ENCODE results near the gene ZC3H14.

Gene ZC3H14

DNA sequence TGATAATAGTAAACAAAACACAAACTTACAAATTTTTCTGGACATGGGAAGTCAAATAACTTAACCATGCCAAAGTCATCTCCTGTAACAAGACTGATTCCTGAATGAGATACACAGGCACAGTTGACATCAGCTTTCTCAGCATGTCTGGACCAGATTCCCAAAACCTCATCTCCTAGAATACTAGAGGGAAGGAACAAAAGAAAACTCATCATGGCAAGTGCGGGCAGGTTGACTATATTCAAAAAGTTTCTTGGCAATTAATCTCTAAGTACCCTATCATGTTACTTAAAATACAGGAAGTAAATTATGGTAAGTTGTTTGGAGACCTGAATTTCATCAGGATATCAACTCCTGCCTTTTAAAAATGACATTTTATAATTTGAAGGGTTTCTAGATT lies 53.9 kb downstream of the ZC3H14 start:
- Histone ChIP-seq H3K4me1 (ENCODE audit: control insufficient read depth in 1 of 2, insufficient read depth in 2 of 2, low read length in 2 of 2) (peaks cover 0 to 9% of the 10 kb centered on the region in 2 donors), H3K27me3 (ENCODE audit: control insufficient read depth in 1 of 2, insufficient read depth in 2 of 2, low read length in 2 of 2) (no peaks in the 10 kb centered on the region), H3K9me3 (ENCODE audit: control insufficient read depth in 1 of 2, low read length in 2 of 2) (no peaks in the 10 kb centered on the region), H3K9ac (ENCODE audit: low read depth in 1 of 2, low read length in 2 of 2) (no peak overlapping the region), H3K36me3 (ENCODE audit: control insufficient read depth in 1 of 2, insufficient read depth in 2 of 2, low read length in 2 of 2) (peaks cover 11 to 16% of the 10 kb centered on the region in 2 donors), H3K27ac (ENCODE audit: low read depth, low read length) (no peak overlapping the region), H3K4me3 (ENCODE audit: low read depth in 1 of 2, low read length in 2 of 2) (no peak overlapping the region)

DNA sequence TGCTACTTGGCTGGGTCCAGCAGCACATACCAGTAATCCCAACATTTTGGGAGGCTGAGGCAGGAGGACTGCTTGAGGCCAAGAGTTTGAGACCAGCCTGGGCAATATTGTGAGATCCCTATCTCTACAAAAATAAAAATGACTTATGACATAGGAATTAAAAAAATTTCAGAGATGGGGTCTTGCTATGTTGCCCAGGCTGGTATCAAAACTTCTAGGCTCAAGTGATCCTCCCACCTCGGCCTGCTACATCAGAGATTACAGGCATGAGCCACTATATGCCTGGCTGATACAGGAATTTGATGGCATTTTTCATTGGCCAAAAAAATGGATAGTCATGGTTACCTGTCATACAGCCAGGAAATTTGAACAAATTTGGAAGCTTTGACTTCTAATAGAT lies 54.6 kb downstream of the ZC3H14 start:
- no peaks in the 10 kb centered on the region for H3K27me3 ChIP-seq (ENCODE audit: control insufficient read depth in 1 of 2, insufficient read depth in 2 of 2, low read length in 2 of 2)
- H3K9ac ChIP-seq (ENCODE audit: low read depth in 1 of 2, low read length in 2 of 2) = no peak overlapping the region
- H3K36me3 ChIP-seq (ENCODE audit: control insufficient read depth in 1 of 2, insufficient read depth in 2 of 2, low read length in 2 of 2) = peaks cover 5 to 11% of the 10 kb centered on the region in 2 donors
- H3K27ac ChIP-seq (ENCODE audit: low read depth, low read length) = no peak overlapping the region
- peaks cover 0 to 9% of the 10 kb centered on the region in 2 donors for H3K4me1 ChIP-seq (ENCODE audit: control insufficient read depth in 1 of 2, insufficient read depth in 2 of 2, low read length in 2 of 2)
- no peak overlapping the region for H3K4me3 ChIP-seq (ENCODE audit: low read depth in 1 of 2, low read length in 2 of 2)
- no peaks in the 10 kb centered on the region for H3K9me3 ChIP-seq (ENCODE audit: control insufficient read depth in 1 of 2, low read length in 2 of 2)

DNA sequence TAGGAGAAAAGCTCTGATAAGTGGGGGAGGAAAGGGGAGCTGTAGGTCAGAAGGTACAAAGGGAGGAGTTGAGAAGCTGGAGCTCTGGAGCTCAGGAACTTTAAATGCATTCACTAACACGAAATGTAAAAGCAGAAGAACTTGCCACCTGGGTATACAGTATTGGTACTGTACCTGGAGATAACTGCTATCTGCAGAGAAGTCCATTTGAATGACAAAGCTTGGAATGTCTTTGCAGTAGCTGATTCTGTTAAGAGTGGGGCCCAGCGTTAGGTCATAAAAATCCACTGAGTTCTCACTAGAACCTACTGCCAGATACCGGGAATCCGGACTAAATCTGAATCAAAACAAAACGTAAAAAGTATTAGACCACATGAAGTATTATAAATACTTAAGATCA lies 55.6 kb downstream of the ZC3H14 start:
- H3K4me1 ChIP-seq (ENCODE audit: control insufficient read depth in 1 of 2, insufficient read depth in 2 of 2, low read length in 2 of 2) = peaks cover 0 to 6% of the 10 kb centered on the region in 2 donors
- no peaks in the 10 kb centered on the region for H3K27me3 ChIP-seq (ENCODE audit: control insufficient read depth in 1 of 2, insufficient read depth in 2 of 2, low read length in 2 of 2)
- H3K9ac ChIP-seq (ENCODE audit: low read depth in 1 of 2, low read length in 2 of 2) = no peak overlapping the region
- H3K9me3 ChIP-seq (ENCODE audit: control insufficient read depth in 1 of 2, low read length in 2 of 2) = no peaks in the 10 kb centered on the region
- H3K36me3 ChIP-seq (ENCODE audit: control insufficient read depth in 1 of 2, insufficient read depth in 2 of 2, low read length in 2 of 2) = peaks cover 4 to 5% of the 10 kb centered on the region in 2 donors
- no peak overlapping the region for H3K4me3 ChIP-seq (ENCODE audit: low read depth in 1 of 2, low read length in 2 of 2)
- H3K27ac ChIP-seq (ENCODE audit: low read depth, low read length) = no peak overlapping the region

DNA sequence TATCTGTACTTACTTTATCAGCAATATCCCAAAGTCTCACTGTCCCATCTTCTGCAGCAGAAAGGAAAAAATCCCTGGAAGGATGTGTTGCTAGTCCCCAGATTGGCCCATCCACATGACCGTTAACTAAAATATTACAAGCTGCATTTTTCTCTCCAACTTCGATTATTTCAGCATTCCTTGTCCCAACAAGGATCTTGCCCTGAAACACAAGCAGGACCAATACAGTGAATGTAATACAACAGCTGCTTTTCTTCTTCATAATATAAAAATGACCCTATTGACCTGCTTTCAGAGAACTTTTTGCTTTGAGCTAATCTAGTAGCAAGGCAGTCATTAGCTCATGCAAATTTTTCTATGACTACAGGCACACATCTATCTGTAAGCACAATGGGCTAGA lies 58.3 kb downstream of the ZC3H14 start:
- H3K4me1 ChIP-seq (ENCODE audit: control insufficient read depth in 1 of 2, insufficient read depth in 2 of 2, low read length in 2 of 2) = no peaks in the 10 kb centered on the region
- no peaks in the 10 kb centered on the region for H3K9me3 ChIP-seq (ENCODE audit: control insufficient read depth in 1 of 2, low read length in 2 of 2)
- H3K4me3 ChIP-seq (ENCODE audit: low read depth in 1 of 2, low read length in 2 of 2) = no peak overlapping the region
- no peak overlapping the region for H3K27ac ChIP-seq (ENCODE audit: low read depth, low read length)
- no peak overlapping the region for H3K9ac ChIP-seq (ENCODE audit: low read depth in 1 of 2, low read length in 2 of 2)
- H3K27me3 ChIP-seq (ENCODE audit: control insufficient read depth in 1 of 2, insufficient read depth in 2 of 2, low read length in 2 of 2) = no peaks in the 10 kb centered on the region
- peaks cover 0 to 5% of the 10 kb centered on the region in 2 donors for H3K36me3 ChIP-seq (ENCODE audit: control insufficient read depth in 1 of 2, insufficient read depth in 2 of 2, low read length in 2 of 2)

DNA sequence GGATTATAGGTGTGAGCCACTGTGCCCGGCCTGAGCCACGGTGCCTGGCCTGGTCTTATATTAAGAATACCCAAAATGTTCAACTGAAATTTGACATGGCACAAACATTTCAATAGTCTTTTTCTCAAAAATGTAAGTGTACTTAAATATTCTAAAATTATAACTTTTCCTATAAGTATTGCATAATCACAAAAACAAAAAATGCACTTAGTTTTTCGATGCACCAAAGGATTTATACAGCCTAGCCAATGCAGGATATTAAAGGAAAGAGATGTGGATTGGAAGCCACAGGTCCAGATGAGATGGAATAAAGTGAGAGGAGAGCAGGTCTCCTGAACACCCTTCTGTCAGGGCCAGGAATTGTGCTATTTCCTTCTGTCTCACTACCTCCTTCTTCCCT lies 62.8 kb downstream of the ZC3H14 start:
- Histone ChIP-seq H3K4me3 (ENCODE audit: low read depth in 1 of 2, low read length in 2 of 2) (no peak overlapping the region), H3K27me3 (ENCODE audit: control insufficient read depth in 1 of 2, insufficient read depth in 2 of 2, low read length in 2 of 2) (no peaks in the 10 kb centered on the region), H3K4me1 (ENCODE audit: control insufficient read depth in 1 of 2, insufficient read depth in 2 of 2, low read length in 2 of 2) (no peaks in the 10 kb centered on the region), H3K9me3 (ENCODE audit: control insufficient read depth in 1 of 2, low read length in 2 of 2) (no peaks in the 10 kb centered on the region), H3K36me3 (ENCODE audit: control insufficient read depth in 1 of 2, insufficient read depth in 2 of 2, low read length in 2 of 2) (no peaks in the 10 kb centered on the region), H3K9ac (ENCODE audit: low read depth in 1 of 2, low read length in 2 of 2) (no peak overlapping the region), H3K27ac (ENCODE audit: low read depth, low read length) (no peak overlapping the region)

DNA sequence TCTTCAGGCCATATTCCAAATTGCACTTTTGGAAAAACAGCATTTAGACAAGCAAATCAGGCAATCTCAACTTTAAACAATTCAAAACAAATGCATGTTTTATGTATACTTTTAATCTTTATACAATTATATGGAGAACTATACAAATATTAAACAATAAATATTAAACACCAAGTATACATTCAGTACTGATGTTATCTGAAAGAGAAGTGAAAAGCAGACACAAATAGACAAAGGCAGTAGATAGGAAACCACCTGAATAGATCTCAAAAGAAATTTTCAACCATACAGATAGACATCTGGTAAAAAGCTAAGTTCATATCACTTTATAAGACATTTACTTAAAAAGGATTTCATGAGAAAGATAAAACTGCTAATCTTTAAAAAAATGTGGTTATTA lies 65.2 kb downstream of the ZC3H14 start:
- Histone ChIP-seq H3K9me3 (ENCODE audit: control insufficient read depth in 1 of 2, low read length in 2 of 2) (no peaks in the 10 kb centered on the region), H3K4me1 (ENCODE audit: control insufficient read depth in 1 of 2, insufficient read depth in 2 of 2, low read length in 2 of 2) (no peaks in the 10 kb centered on the region), H3K4me3 (ENCODE audit: low read depth in 1 of 2, low read length in 2 of 2) (no peak overlapping the region), H3K9ac (ENCODE audit: low read depth in 1 of 2, low read length in 2 of 2) (no peak overlapping the region), H3K27ac (ENCODE audit: low read depth, low read length) (no peak overlapping the region), H3K36me3 (ENCODE audit: control insufficient read depth in 1 of 2, insufficient read depth in 2 of 2, low read length in 2 of 2) (no peaks in the 10 kb centered on the region), H3K27me3 (ENCODE audit: control insufficient read depth in 1 of 2, insufficient read depth in 2 of 2, low read length in 2 of 2) (no peaks in the 10 kb centered on the region)

DNA sequence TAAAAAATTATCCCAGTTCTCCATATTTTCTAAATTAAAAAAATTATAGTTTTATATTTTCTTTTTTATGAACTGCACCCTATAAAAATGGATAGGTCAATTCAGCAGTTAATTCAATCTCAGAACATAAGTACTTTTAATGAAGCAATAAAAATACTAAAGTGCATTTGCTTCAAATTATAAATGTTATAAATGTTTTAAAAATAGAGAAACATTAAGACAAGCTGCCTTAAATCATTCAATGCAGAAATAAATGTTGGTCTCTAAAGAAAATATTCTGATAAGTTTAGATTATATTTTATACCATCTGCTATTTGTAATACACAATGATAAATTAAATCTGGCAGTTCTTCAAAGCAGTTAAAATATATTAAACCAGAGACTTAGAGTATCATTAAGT lies 65.6 kb downstream of the ZC3H14 start:
- Histone ChIP-seq H3K9me3 (ENCODE audit: control insufficient read depth in 1 of 2, low read length in 2 of 2) (no peaks in the 10 kb centered on the region), H3K27me3 (ENCODE audit: control insufficient read depth in 1 of 2, insufficient read depth in 2 of 2, low read length in 2 of 2) (no peaks in the 10 kb centered on the region), H3K9ac (ENCODE audit: low read depth in 1 of 2, low read length in 2 of 2) (no peak overlapping the region), H3K27ac (ENCODE audit: low read depth, low read length) (no peak overlapping the region), H3K4me3 (ENCODE audit: low read depth in 1 of 2, low read length in 2 of 2) (no peak overlapping the region), H3K36me3 (ENCODE audit: control insufficient read depth in 1 of 2, insufficient read depth in 2 of 2, low read length in 2 of 2) (no peaks in the 10 kb centered on the region), H3K4me1 (ENCODE audit: control insufficient read depth in 1 of 2, insufficient read depth in 2 of 2, low read length in 2 of 2) (no peaks in the 10 kb centered on the region)

DNA sequence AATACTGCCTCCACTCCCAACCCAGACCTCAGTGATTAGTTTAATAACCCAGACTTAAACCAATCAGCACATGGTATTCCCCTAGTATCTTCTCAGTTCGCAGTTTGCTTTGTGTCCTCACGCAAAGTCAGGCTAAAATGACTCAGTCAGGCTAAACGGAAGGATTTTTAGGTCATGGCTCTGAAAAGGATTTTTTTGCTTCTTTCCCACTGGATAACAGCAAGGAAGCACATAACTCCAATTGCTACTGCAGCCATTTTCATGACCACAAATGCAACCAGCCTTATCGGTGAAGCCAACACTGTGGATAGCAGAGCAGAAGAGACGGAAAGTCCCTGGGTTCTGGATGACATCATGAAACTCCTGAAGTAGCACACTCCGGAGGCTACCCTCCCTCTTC lies 67.7 kb downstream of the ZC3H14 start:
- Histone ChIP-seq H3K9me3 (ENCODE audit: control insufficient read depth in 1 of 2, low read length in 2 of 2) (no peaks in the 10 kb centered on the region), H3K27ac (ENCODE audit: low read depth, low read length) (no peak overlapping the region), H3K27me3 (ENCODE audit: control insufficient read depth in 1 of 2, insufficient read depth in 2 of 2, low read length in 2 of 2) (no peaks in the 10 kb centered on the region), H3K4me1 (ENCODE audit: control insufficient read depth in 1 of 2, insufficient read depth in 2 of 2, low read length in 2 of 2) (no peaks in the 10 kb centered on the region), H3K9ac (ENCODE audit: low read depth in 1 of 2, low read length in 2 of 2) (no peak overlapping the region), H3K4me3 (ENCODE audit: low read depth in 1 of 2, low read length in 2 of 2) (no peak overlapping the region), H3K36me3 (ENCODE audit: control insufficient read depth in 1 of 2, insufficient read depth in 2 of 2, low read length in 2 of 2) (no peaks in the 10 kb centered on the region)

DNA sequence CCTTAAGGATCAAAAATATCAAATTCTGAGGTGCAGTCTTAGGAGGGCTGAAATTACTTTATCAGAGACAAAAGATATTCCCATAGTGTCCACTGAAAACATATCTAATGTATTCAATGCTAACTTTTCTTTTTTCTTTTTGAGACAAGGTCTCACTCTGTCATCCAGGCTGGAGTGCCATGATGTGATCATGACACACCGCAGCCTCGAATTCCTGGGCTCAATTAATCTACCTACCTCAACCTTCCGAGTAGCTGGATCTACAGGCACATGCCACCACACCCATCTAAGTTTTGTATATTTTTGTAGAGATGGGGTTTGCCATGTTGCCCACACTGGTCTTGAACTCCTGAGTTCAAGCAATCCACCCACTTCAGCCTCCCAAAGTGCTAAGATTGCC lies 68.3 kb downstream of the ZC3H14 start:
- Histone ChIP-seq H3K27ac (ENCODE audit: low read depth, low read length) (no peak overlapping the region), H3K4me1 (ENCODE audit: control insufficient read depth in 1 of 2, insufficient read depth in 2 of 2, low read length in 2 of 2) (no peaks in the 10 kb centered on the region), H3K27me3 (ENCODE audit: control insufficient read depth in 1 of 2, insufficient read depth in 2 of 2, low read length in 2 of 2) (no peaks in the 10 kb centered on the region), H3K4me3 (ENCODE audit: low read depth in 1 of 2, low read length in 2 of 2) (no peak overlapping the region), H3K9me3 (ENCODE audit: control insufficient read depth in 1 of 2, low read length in 2 of 2) (no peaks in the 10 kb centered on the region), H3K9ac (ENCODE audit: low read depth in 1 of 2, low read length in 2 of 2) (no peak overlapping the region), H3K36me3 (ENCODE audit: control insufficient read depth in 1 of 2, insufficient read depth in 2 of 2, low read length in 2 of 2) (no peaks in the 10 kb centered on the region)

DNA sequence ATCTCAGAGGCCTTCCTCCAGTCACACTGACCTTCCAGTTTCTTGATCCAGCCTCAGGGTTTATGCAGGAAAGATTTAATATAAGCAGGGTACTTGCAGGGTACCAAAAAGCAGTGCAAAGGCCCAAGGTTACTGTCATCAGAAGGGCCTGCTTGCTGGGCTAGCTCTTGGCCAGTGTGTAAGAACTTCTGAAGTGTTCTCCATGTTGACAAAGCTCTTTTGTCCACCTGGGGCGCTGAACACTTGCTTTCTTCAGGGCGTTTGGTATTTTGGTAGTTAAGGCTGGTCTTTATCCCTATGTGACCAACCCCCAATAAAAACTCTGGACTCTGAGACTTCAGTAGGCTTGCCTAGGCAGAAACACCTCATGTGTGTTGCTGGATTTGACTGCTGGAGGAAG lies 69.7 kb downstream of the ZC3H14 start:
- H3K9ac ChIP-seq (ENCODE audit: low read depth in 1 of 2, low read length in 2 of 2) = no peak overlapping the region
- H3K27ac ChIP-seq (ENCODE audit: low read depth, low read length) = no peak overlapping the region
- H3K36me3 ChIP-seq (ENCODE audit: control insufficient read depth in 1 of 2, insufficient read depth in 2 of 2, low read length in 2 of 2) = no peaks in the 10 kb centered on the region
- H3K4me1 ChIP-seq (ENCODE audit: control insufficient read depth in 1 of 2, insufficient read depth in 2 of 2, low read length in 2 of 2) = no peaks in the 10 kb centered on the region
- no peaks in the 10 kb centered on the region for H3K9me3 ChIP-seq (ENCODE audit: control insufficient read depth in 1 of 2, low read length in 2 of 2)
- no peak overlapping the region for H3K4me3 ChIP-seq (ENCODE audit: low read depth in 1 of 2, low read length in 2 of 2)
- H3K27me3 ChIP-seq (ENCODE audit: control insufficient read depth in 1 of 2, insufficient read depth in 2 of 2, low read length in 2 of 2) = no peaks in the 10 kb centered on the region

DNA sequence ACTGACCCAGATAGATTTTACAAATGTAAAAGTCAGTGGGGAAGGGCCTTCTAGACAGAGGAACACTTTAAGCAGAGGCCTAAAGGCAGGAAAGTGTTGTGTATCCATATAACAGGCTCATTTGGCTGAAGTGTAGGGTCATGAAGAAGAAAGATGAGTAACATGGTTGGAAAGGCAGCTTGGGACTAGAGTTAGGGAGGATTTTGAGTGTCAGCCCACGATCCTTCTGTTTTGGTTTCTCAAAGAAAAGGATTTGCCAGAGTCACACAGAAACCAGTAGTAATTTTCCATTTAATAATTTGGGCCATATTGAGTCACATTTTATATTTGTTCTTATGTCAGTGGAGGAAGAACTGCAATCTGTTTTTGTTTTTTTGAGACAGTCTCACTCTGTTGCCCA lies 76.4 kb downstream of the ZC3H14 start:
- H3K36me3 ChIP-seq (ENCODE audit: control insufficient read depth in 1 of 2, insufficient read depth in 2 of 2, low read length in 2 of 2) = no peaks in the 10 kb centered on the region
- H3K4me3 ChIP-seq (ENCODE audit: low read depth in 1 of 2, low read length in 2 of 2) = no peak overlapping the region
- no peaks in the 10 kb centered on the region for H3K27me3 ChIP-seq (ENCODE audit: control insufficient read depth in 1 of 2, insufficient read depth in 2 of 2, low read length in 2 of 2)
- H3K4me1 ChIP-seq (ENCODE audit: control insufficient read depth in 1 of 2, insufficient read depth in 2 of 2, low read length in 2 of 2) = no peaks in the 10 kb centered on the region
- H3K9ac ChIP-seq (ENCODE audit: low read depth in 1 of 2, low read length in 2 of 2) = no peak overlapping the region
- peaks cover 0 to 2% of the 10 kb centered on the region in 2 donors for H3K9me3 ChIP-seq (ENCODE audit: control insufficient read depth in 1 of 2, low read length in 2 of 2)
- no peak overlapping the region for H3K27ac ChIP-seq (ENCODE audit: low read depth, low read length)

Measured in duodenal mucosa (tissue), 2 donors.